ENCODE data around the gene GPR15LG. TPM values are rescaled to one million over a fixed set of nuclear protein-coding genes. Genes with fewer than 3 reads are reported as not detected.

Gene GPR15LG
- total RNA-seq, 1 donor from 2014 or later: not detected

DNA sequence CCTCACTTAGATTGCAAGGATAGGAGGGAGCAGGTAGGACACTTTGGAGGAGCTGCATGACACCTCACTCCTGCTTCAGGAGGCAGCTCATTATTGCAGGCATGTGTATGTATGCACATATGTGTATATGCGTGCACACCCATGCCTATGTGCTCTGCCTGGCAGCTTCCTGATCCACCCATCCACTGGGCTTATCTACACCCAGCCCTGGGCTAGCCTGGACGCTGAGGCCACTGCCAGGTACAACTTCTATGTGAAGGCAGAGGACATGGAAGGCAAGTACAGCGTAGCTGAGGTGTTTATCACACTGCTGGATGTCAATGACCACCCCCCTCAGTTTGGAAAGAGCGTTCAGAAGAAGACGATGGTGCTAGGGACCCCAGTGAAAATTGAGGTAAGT, 38.4 kb downstream of the GPR15LG start:
- H3K9ac ChIP-seq (ENCODE audit: low read depth in 1 of 3, low read length in 3 of 3): no peak overlapping the region
- no peak overlapping the region for H3K4me3 ChIP-seq (ENCODE audit: low read length in 3 of 3)
- H3K36me3 ChIP-seq (ENCODE audit: control insufficient read depth in 3 of 3, insufficient read depth in 3 of 3, low read length in 3 of 3): no peaks in the 10 kb centered on the region
- H3K27me3 ChIP-seq (ENCODE audit: control insufficient read depth in 3 of 3, insufficient read depth in 3 of 3, low read length in 3 of 3): peaks cover 0 to 14% (median 5%) of the 10 kb centered on the region in 3 donors
- H3K27ac ChIP-seq (ENCODE audit: low read depth, low read length): no peak overlapping the region
- peaks cover 0 to 2% (median 0%) of the 10 kb centered on the region in 3 donors for H3K9me3 ChIP-seq (ENCODE audit: control insufficient read depth in 3 of 3, low read length in 3 of 3)
- no peaks in the 10 kb centered on the region for H3K4me1 ChIP-seq (ENCODE audit: control insufficient read depth in 3 of 3, insufficient read depth in 3 of 3, low read length in 3 of 3)

DNA sequence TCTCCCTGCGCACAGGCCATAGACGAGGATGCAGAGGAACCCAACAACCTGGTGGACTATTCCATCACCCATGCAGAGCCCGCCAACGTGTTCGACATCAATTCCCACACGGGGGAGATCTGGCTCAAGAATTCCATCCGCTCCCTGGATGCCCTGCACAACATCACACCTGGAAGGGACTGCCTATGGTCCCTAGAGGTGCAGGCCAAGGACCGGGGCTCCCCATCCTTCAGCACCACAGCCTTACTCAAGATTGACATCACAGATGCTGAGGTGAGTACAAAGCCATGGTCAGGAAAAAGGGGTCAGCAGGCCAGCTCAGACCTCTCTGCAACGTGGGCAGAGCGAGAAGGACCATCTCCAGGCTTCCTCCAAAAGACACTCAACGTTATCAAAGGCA, 39.5 kb downstream of the GPR15LG start:
- Histone ChIP-seq H3K9me3 (ENCODE audit: control insufficient read depth in 3 of 3, low read length in 3 of 3) (peaks cover 0 to 2% (median 0%) of the 10 kb centered on the region in 3 donors), H3K4me3 (ENCODE audit: low read length in 3 of 3) (no peak overlapping the region), H3K9ac (ENCODE audit: low read depth in 1 of 3, low read length in 3 of 3) (no peak overlapping the region), H3K36me3 (ENCODE audit: control insufficient read depth in 3 of 3, insufficient read depth in 3 of 3, low read length in 3 of 3) (no peaks in the 10 kb centered on the region), H3K4me1 (ENCODE audit: control insufficient read depth in 3 of 3, insufficient read depth in 3 of 3, low read length in 3 of 3) (no peaks in the 10 kb centered on the region), H3K27me3 (ENCODE audit: control insufficient read depth in 3 of 3, insufficient read depth in 3 of 3, low read length in 3 of 3) (peaks cover 0 to 14% (median 5%) of the 10 kb centered on the region in 3 donors), H3K27ac (ENCODE audit: low read depth, low read length) (no peak overlapping the region)

DNA sequence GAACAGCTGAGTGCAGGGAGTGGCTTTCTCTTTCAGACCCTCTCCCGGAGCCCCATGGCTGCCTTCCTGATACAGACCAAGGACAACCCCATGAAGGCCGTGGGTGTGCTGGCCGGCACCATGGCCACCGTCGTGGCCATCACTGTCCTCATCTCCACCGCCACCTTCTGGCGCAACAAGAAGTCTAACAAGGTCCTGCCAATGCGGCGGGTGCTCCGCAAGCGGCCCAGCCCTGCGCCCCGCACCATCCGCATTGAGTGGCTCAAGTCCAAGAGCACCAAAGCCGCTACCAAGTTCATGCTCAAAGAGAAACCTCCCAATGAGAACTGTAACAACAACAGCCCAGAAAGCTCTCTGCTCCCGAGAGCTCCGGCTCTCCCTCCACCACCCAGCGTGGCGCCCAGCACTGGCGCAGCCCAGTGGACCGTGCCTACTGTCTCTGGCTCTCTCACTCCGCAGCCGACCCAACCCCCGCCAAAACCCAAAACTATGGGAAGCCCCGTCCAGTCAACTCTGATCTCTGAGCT, 40.5 kb downstream of the GPR15LG start:
- H3K4me3 ChIP-seq (ENCODE audit: low read length in 3 of 3): no peak overlapping the region
- H3K27ac ChIP-seq (ENCODE audit: low read depth, low read length): no peak overlapping the region
- H3K9ac ChIP-seq (ENCODE audit: low read depth in 1 of 3, low read length in 3 of 3): no peak overlapping the region
- peaks cover 0 to 14% (median 5%) of the 10 kb centered on the region in 3 donors for H3K27me3 ChIP-seq (ENCODE audit: control insufficient read depth in 3 of 3, insufficient read depth in 3 of 3, low read length in 3 of 3)
- H3K36me3 ChIP-seq (ENCODE audit: control insufficient read depth in 3 of 3, insufficient read depth in 3 of 3, low read length in 3 of 3): no peaks in the 10 kb centered on the region
- H3K4me1 ChIP-seq (ENCODE audit: control insufficient read depth in 3 of 3, insufficient read depth in 3 of 3, low read length in 3 of 3): no peaks in the 10 kb centered on the region
- peaks cover 0 to 2% (median 0%) of the 10 kb centered on the region in 3 donors for H3K9me3 ChIP-seq (ENCODE audit: control insufficient read depth in 3 of 3, low read length in 3 of 3)

DNA sequence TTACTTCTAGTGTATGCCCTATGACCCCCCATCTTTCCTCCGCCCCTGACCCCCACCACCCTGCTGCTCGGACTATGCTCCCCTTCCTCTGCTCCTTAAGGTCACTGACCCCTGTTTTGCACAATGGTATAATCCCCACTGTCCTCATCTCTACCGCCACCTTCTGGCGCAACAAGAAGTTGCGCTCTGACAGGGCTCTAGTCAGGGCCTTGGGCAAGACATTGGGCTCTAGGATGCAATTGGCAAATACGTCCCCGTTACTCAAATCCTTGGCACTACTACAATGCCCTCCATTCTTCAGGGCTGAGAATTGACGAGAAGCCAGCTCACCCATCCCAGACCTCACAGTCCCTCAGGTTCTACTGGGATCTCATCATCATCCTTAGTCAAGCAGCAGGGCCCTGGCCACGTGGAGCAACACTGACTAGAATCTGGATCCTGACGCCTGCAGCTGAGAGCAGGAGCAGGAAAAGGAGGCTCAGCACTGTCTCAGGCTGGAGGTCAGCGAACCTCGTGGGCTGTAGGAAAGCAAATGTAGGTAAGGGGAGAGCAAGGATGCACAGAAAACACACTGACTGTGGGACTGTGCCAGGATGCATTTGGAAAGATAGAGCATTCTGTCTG, 41.1 kb downstream of the GPR15LG start:
- Histone ChIP-seq H3K4me1 (ENCODE audit: control insufficient read depth in 3 of 3, insufficient read depth in 3 of 3, low read length in 3 of 3) (no peaks in the 10 kb centered on the region), H3K36me3 (ENCODE audit: control insufficient read depth in 3 of 3, insufficient read depth in 3 of 3, low read length in 3 of 3) (no peaks in the 10 kb centered on the region)

DNA sequence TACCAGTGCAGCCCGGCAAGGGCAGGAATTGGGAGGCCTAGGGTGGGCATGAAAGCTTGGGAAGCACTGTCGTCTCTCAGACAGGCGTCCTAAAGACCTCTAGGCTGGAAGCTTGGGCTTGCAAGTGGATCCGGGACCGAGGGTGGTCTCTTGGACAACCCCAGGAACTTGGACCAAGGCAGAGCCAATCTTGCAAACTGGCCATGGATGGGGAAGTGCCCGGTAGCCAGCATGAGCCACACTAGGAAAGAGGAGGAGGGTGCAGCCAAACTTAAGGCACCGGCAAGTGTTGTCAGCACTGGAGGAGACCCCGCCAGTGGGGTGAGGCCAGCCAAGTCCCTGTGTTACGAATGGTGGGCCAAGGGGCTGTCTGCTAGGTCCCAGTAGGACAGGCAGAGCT, 43.2 kb downstream of the GPR15LG start:
- no peak overlapping the region for H3K9ac ChIP-seq (ENCODE audit: low read depth in 1 of 3, low read length in 3 of 3)
- no peaks in the 10 kb centered on the region for H3K4me1 ChIP-seq (ENCODE audit: control insufficient read depth in 3 of 3, insufficient read depth in 3 of 3, low read length in 3 of 3)
- peaks cover 0 to 7% (median 2%) of the 10 kb centered on the region in 3 donors for H3K27me3 ChIP-seq (ENCODE audit: control insufficient read depth in 3 of 3, insufficient read depth in 3 of 3, low read length in 3 of 3)
- no peak overlapping the region for H3K27ac ChIP-seq (ENCODE audit: low read depth, low read length)
- H3K36me3 ChIP-seq (ENCODE audit: control insufficient read depth in 3 of 3, insufficient read depth in 3 of 3, low read length in 3 of 3): no peaks in the 10 kb centered on the region
- no peak overlapping the region for H3K4me3 ChIP-seq (ENCODE audit: low read length in 3 of 3)
- no peaks in the 10 kb centered on the region for H3K9me3 ChIP-seq (ENCODE audit: control insufficient read depth in 3 of 3, low read length in 3 of 3)

More for the DNA sequence above, 41.1 kb downstream of the GPR15LG start:
- Histone ChIP-seq H3K4me3 (ENCODE audit: low read length in 3 of 3) (no peak overlapping the region), H3K9me3 (ENCODE audit: control insufficient read depth in 3 of 3, low read length in 3 of 3) (peaks cover 0 to 2% (median 0%) of the 10 kb centered on the region in 3 donors), H3K27me3 (ENCODE audit: control insufficient read depth in 3 of 3, insufficient read depth in 3 of 3, low read length in 3 of 3) (peaks cover 0 to 14% (median 5%) of the 10 kb centered on the region in 3 donors), H3K27ac (ENCODE audit: low read depth, low read length) (no peak overlapping the region), H3K9ac (ENCODE audit: low read depth in 1 of 3, low read length in 3 of 3) (no peak overlapping the region)

DNA sequence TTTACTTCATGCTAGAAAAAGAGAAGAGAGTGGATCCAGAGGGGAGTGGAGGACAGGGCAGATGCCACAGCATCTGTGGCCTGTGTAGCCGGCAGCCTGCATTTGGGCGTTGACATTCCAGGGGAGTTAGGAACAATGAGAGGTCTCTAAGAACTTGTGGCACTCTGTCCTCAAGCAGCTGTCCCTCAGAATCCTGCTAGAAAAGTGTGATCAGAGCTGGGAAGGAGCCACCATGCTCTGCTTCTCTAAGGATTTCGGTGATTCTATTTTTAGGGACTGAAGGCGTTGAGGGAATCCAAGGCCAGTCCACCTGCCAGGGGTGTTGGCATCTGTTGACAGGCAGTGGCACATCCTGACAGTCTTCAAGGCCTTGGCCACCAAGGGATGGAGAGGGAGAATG, 44.1 kb downstream of the GPR15LG start:
- no peak overlapping the region for H3K9ac ChIP-seq (ENCODE audit: low read depth in 1 of 3, low read length in 3 of 3)
- no peak overlapping the region for H3K4me3 ChIP-seq (ENCODE audit: low read length in 3 of 3)
- H3K9me3 ChIP-seq (ENCODE audit: control insufficient read depth in 3 of 3, low read length in 3 of 3): no peaks in the 10 kb centered on the region
- H3K27ac ChIP-seq (ENCODE audit: low read depth, low read length): no peak overlapping the region
- H3K36me3 ChIP-seq (ENCODE audit: control insufficient read depth in 3 of 3, insufficient read depth in 3 of 3, low read length in 3 of 3): no peaks in the 10 kb centered on the region
- peaks cover 0 to 7% (median 0%) of the 10 kb centered on the region in 3 donors for H3K27me3 ChIP-seq (ENCODE audit: control insufficient read depth in 3 of 3, insufficient read depth in 3 of 3, low read length in 3 of 3)
- no peaks in the 10 kb centered on the region for H3K4me1 ChIP-seq (ENCODE audit: control insufficient read depth in 3 of 3, insufficient read depth in 3 of 3, low read length in 3 of 3)

DNA sequence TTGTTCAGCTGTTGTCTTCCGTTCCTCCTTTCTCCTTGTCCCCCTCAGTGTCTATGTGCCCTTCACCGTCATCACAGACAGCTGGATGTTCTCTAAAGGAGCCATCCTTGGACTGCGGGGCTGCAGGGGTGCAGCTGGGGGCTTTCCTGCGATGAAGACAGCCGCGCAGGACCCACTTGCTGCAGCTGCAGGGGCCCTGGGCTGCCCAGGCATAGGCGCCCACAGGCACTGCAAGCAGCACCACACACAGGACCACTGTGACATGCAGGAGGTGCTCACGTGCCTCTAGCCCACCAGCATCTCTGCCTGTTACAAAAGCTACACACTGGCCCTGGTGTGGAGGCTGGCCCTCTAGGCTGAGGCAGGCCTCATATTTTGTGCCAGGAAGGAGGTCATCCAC, 48.3 kb downstream of the GPR15LG start:
- Histone ChIP-seq H3K9ac (ENCODE audit: low read depth in 1 of 3, low read length in 3 of 3) (no peak overlapping the region), H3K36me3 (ENCODE audit: control insufficient read depth in 3 of 3, insufficient read depth in 3 of 3, low read length in 3 of 3) (no peaks in the 10 kb centered on the region), H3K27me3 (ENCODE audit: control insufficient read depth in 3 of 3, insufficient read depth in 3 of 3, low read length in 3 of 3) (peaks cover 0 to 8% (median 6%) of the 10 kb centered on the region in 3 donors), H3K9me3 (ENCODE audit: control insufficient read depth in 3 of 3, low read length in 3 of 3) (no peaks in the 10 kb centered on the region), H3K4me1 (ENCODE audit: control insufficient read depth in 3 of 3, insufficient read depth in 3 of 3, low read length in 3 of 3) (no peaks in the 10 kb centered on the region), H3K27ac (ENCODE audit: low read depth, low read length) (no peak overlapping the region), H3K4me3 (ENCODE audit: low read length in 3 of 3) (no peak overlapping the region)

DNA sequence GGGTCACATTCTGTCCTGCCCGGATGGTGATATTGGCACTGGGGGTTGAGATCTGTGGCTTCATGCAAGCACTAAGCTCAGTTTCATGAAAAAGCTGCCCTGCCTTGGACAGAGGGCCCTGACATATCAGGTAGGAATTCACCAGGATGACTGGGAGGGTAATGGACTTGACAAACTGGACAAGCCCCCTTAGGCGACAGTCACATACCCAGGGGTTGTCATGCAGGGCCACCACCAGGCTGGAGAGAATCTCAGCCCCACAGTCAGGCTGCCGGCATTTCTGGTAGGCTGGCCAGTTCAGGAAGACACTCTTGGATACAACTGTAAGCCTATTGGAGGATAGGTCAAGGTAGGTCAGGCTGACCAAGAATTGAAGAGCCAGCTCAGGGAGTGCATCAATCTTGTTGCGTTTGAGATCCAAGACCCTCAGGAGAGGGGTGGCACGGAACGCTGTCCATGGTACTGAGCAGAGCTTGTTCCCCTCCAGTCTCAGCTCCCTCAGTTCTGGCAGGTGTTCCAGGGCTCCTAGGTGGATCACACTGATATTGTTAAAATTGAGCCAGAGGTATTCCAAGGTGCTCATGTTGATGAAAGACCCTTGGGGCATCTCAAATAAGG, 50.9 kb downstream of the GPR15LG start:
- H3K36me3 ChIP-seq (ENCODE audit: control insufficient read depth in 3 of 3, insufficient read depth in 3 of 3, low read length in 3 of 3): no peaks in the 10 kb centered on the region
- no peaks in the 10 kb centered on the region for H3K9me3 ChIP-seq (ENCODE audit: control insufficient read depth in 3 of 3, low read length in 3 of 3)
- no peaks in the 10 kb centered on the region for H3K4me1 ChIP-seq (ENCODE audit: control insufficient read depth in 3 of 3, insufficient read depth in 3 of 3, low read length in 3 of 3)
- peaks cover 0 to 8% (median 6%) of the 10 kb centered on the region in 3 donors for H3K27me3 ChIP-seq (ENCODE audit: control insufficient read depth in 3 of 3, insufficient read depth in 3 of 3, low read length in 3 of 3)
- H3K27ac ChIP-seq (ENCODE audit: low read depth, low read length): no peak overlapping the region
- no peak overlapping the region for H3K9ac ChIP-seq (ENCODE audit: low read depth in 1 of 3, low read length in 3 of 3)
- no peak overlapping the region for H3K4me3 ChIP-seq (ENCODE audit: low read length in 3 of 3)

DNA sequence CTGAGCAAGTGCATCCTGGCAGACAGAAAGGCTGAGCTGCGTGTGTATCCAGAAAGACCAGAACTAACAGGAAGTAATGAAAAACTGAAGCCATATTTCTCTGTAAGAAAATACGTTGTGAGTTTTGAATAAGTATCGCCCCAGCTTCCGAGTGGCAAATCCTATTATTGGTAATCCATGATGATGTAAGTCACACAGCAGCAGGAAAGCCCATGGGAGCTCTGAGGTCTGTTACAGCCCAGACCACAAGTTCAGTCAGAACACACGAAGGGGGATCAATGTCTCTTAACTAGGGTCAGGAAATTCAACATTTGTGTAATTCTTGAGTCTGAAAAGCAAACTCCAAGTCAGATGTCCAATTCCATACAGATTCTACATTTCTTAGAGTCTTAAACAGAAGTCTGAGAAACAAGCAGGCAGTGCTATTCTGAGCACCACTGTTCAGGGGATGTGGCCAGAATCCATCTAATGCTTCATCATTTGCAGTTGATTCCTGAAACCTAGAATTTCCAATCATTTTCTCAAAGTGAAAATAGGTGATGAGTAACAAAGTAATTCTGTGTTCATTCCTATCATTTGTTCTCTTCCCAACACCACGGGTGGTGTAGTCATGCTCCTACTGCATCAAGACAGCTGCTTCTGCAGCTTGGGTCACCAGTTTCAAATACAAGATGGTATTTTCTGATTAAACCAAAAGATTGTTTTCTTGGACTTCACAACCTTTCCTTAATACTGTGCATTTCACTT, 52.0 kb downstream of the GPR15LG start, which contains the start of gene LRIT2:
Gene LRIT2, minus strand, starts transcription at position 118 of the 747 bp plus-strand sequence. Its CDS starts 24 bp downstream, at position 94.
- Histone ChIP-seq H3K4me3 (ENCODE audit: low read length in 3 of 3) (no peak within 1 kb of the TSS), H3K27ac (ENCODE audit: low read depth, low read length) (no peak within 1 kb of the TSS), H3K4me1 (ENCODE audit: control insufficient read depth in 3 of 3, insufficient read depth in 3 of 3, low read length in 3 of 3) (no peaks in the 10 kb centered on the region), H3K9me3 (ENCODE audit: control insufficient read depth in 3 of 3, low read length in 3 of 3) (no peaks in the 10 kb centered on the region), H3K9ac (ENCODE audit: low read depth in 1 of 3, low read length in 3 of 3) (no peak within 1 kb of the TSS), H3K36me3 (ENCODE audit: control insufficient read depth in 3 of 3, insufficient read depth in 3 of 3, low read length in 3 of 3) (no peaks in the 10 kb centered on the region), H3K27me3 (ENCODE audit: control insufficient read depth in 3 of 3, insufficient read depth in 3 of 3, low read length in 3 of 3) (peaks cover 0 to 8% (median 6%) of the 10 kb centered on the region in 3 donors)

Measured in skeletal muscle tissue (tissue), 4 donors.